Hepatocyte (in vitro differentiated cells): ENCODE data around the gene KCNK1.

Source experiments
- CTCF ChIP-seq: fragments of 200-600 bp; sonication (generic); IDR thresholded peaks from 2 replicates; pipeline ENCODE4 v1.5.1; 2016; ENCODE audit warnings: antibody characterized with exemption, mild to moderate bottlenecking; ENCODE audit not compliant: poor library complexity
- EZH2 ChIP-seq: fragments of 200-600 bp; sonication (generic); IDR thresholded peaks from 2 replicates; pipeline ENCODE4 v1.6.1; 2016; ENCODE audit warnings: antibody characterized with exemption, mild to moderate bottlenecking, borderline replicate concordance
- EZH2phosphoT487 ChIP-seq: fragments of 200-600 bp; sonication (generic); IDR thresholded peaks from one replicate; pipeline ENCODE4 v1.6.1; 2018; ENCODE audit warnings: antibody characterized with exemption, mild to moderate bottlenecking, low read depth, moderate library complexity; ENCODE audit not compliant: unreplicated experiment, severe bottlenecking

- TF ChIP-seq CTCF: no peak
- TF ChIP-seq EZH2phosphoT487: no peak
- no peak for TF ChIP-seq EZH2
Measured at GRCh38 chr1:233603478-233603877, 10.4 kb upstream of the KCNK1 start.
